ENCODE data around the gene CES2. TPM values are rescaled to one million over a fixed set of nuclear protein-coding genes. Genes with fewer than 3 reads are reported as not detected.
A peak's percentile ranks its signal among the peaks of the same experiment; 100 is the strongest.

Gene CES2
- total and polyA plus RNA-seq, 8 donors: 16.9 to 893 (median 37.8) TPM

DNA sequence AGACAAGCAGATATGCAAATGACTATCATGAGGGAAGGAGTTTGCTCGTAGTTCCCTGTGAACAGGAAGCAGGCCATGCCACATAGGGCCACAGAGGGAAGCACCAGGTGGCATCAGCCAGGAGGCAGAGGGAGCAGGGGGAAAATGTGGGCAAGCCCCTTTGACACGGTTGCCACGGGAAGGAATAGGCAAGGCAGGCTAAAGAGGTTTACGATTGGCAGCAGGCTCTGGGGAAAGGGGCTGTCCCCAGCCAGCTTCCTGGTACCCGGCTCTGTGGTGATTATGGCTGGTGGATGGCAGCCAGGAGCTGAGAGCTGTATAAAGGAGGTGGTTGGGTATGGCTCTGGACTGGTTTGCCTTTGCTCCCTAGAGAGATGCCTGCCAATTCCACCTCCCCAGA, 26.6 kb downstream of the CES2 start:
- DNase-seq: peak in 1 of 2 donors; percentile 89
- H3K27ac ChIP-seq: peak overlapping the region in 3 of 5 donors; percentile 15 to 72 (median 66)
- H3K36me3 ChIP-seq: no peaks in the 10 kb centered on the region
- TF ChIP-seq POLR2AphosphoS5 (IDR thresholded peaks at IDR 0.05) (peak in 1 of 3 donors; percentile 40), EP300 (IDR thresholded peaks at IDR 0.05) (no peak), POLR2A (IDR thresholded peaks at IDR 0.05) (no peak)
- TF ChIP-seq, protein P1, sequence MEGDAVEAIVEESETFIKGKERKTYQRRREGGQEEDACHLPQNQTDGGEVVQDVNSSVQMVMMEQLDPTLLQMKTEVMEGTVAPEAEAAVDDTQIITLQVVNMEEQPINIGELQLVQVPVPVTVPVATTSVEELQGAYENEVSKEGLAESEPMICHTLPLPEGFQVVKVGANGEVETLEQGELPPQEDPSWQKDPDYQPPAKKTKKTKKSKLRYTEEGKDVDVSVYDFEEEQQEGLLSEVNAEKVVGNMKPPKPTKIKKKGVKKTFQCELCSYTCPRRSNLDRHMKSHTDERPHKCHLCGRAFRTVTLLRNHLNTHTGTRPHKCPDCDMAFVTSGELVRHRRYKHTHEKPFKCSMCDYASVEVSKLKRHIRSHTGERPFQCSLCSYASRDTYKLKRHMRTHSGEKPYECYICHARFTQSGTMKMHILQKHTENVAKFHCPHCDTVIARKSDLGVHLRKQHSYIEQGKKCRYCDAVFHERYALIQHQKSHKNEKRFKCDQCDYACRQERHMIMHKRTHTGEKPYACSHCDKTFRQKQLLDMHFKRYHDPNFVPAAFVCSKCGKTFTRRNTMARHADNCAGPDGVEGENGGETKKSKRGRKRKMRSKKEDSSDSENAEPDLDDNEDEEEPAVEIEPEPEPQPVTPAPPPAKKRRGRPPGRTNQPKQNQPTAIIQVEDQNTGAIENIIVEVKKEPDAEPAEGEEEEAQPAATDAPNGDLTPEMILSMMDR (IDR thresholded peaks at IDR 0.05): no peak
- no peak overlapping the region for H3K4me3 ChIP-seq
- no peaks in the 10 kb centered on the region for H3K9me3 ChIP-seq
- WGBS, 5 donors: 18 to 47% (median 29%) methylated on average over 5 of the region's 5 CpGs
- intact Hi-C loops (cut with DNase I; ENCODE audit: low total_unique reads): no loop called here
- peaks cover 0 to 26% (median 11%) of the 10 kb centered on the region in 4 donors for H3K4me1 ChIP-seq
- peaks cover 0 to 16% (median 0%) of the 10 kb centered on the region in 3 donors for H3K27me3 ChIP-seq

- no peak overlapping the region for H3K4me3 ChIP-seq
- H3K9me3 ChIP-seq: no peaks in the 10 kb centered on the region
- H3K36me3 ChIP-seq: no peaks in the 10 kb centered on the region
- no peak for DNase-seq
- H3K4me1 ChIP-seq: peaks cover 0 to 26% (median 11%) of the 10 kb centered on the region in 4 donors
- 61 to 80% (median 65%) methylated on average over 1 to 6 of the region's 6 CpGs; no CpG with 5 or more reads in 1 of the 5 donors for WGBS, 5 donors
- no peak for TF ChIP-seq EP300 (IDR thresholded peaks at IDR 0.05)
- no peak for TF ChIP-seq POLR2A (IDR thresholded peaks at IDR 0.05)
- TF ChIP-seq POLR2AphosphoS5 (IDR thresholded peaks at IDR 0.05): no peak
- TF ChIP-seq, protein P1 (IDR thresholded peaks at IDR 0.05): no peak
- H3K27me3 ChIP-seq: peaks cover 0 to 16% (median 0%) of the 10 kb centered on the region in 3 donors
- H3K27ac ChIP-seq: no peak overlapping the region
- intact Hi-C loops (cut with DNase I; ENCODE audit: low total_unique reads): no loop called here
Observed at GRCh38 chr16:66964049-66964448, 28.7 kb downstream of the CES2 start.

DNA sequence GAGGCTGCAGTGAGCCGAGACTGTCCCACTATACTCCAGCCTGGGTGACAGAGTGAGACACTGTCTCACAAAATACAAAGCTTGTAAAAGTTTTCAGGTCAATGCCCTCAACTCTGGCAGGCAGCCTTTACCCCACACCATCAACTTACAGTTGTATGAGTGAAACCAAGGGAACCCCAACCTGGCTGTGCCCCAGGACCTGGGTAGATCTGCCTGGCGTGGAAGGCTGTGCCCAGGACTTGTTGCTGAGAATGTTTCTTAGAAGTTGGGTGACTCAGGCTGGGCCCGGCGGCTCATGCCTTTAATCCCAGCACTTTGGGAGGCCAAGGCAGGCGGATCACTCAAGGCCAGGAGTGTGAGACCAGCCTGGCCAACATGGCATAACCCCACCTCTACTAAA, 33.5 kb downstream of the CES2 start:
- peaks cover 0 to 17% (median 0%) of the 10 kb centered on the region in 3 donors for H3K27me3 ChIP-seq
- intact Hi-C loops (cut with DNase I; ENCODE audit: low total_unique reads): no loop called here
- H3K4me3 ChIP-seq: no peak overlapping the region
- DNase-seq: no peak
- no peak for TF ChIP-seq POLR2A (IDR thresholded peaks at IDR 0.05)
- TF ChIP-seq POLR2AphosphoS5 (IDR thresholded peaks at IDR 0.05): no peak
- TF ChIP-seq, protein P1 (IDR thresholded peaks at IDR 0.05): no peak
- H3K9me3 ChIP-seq: no peaks in the 10 kb centered on the region
- H3K36me3 ChIP-seq: no peaks in the 10 kb centered on the region
- WGBS, 5 donors: 79 to 93% (median 83%) methylated on average over 3 to 5 of the region's 5 CpGs
- no peaks in the 10 kb centered on the region for H3K4me1 ChIP-seq
- no peak overlapping the region for H3K27ac ChIP-seq

- intact Hi-C loops (cut with DNase I; ENCODE audit: low total_unique reads): no loop called here
- Histone ChIP-seq H3K4me1 (no peaks in the 10 kb centered on the region), H3K9me3 (no peaks in the 10 kb centered on the region), H3K27me3 (peaks cover 0 to 12% (median 0%) of the 10 kb centered on the region in 3 donors), H3K27ac (no peak overlapping the region), H3K4me3 (no peak overlapping the region), H3K36me3 (no peaks in the 10 kb centered on the region)
- DNase-seq: no peak
- TF ChIP-seq POLR2A (IDR thresholded peaks at IDR 0.05) (no peak), EP300 (IDR thresholded peaks at IDR 0.05) (no peak), POLR2AphosphoS5 (IDR thresholded peaks at IDR 0.05) (no peak)
- TF ChIP-seq, protein P1 (IDR thresholded peaks at IDR 0.05): no peak
- WGBS, 5 donors: 71 to 83% (median 76%) methylated on average over 10 of the region's 10 CpGs
Observed at GRCh38 chr16:66970775-66971720, 35.7 kb downstream of the CES2 start.

All from stomach (tissue), 9 donors.